Pancreas (tissue), 10 donors: ENCODE measurements around the gene TP53BP2. TPM values are rescaled to one million over a fixed set of nuclear protein-coding genes. Genes with fewer than 3 reads are reported as not detected.

Source experiments
- ATAC-seq, 4 donors: fragments of 200-7000 bp; cut with Tn5 transposase; one replicate each; pipeline versions ENCODE4 v1.8.0 to v1.9.1; 2020; ENCODE audit warnings: mild to moderate bottlenecking in 4 of 4, moderate library complexity in 4 of 4
- DNase-seq, 6 donors: peaks; one replicate each; pipeline ENCODE4 v3.0.0-alpha.2; 2020
- FAIRE-seq: peaks from 2 replicates; lab custom pipeline; 2012; peaks lifted over from hg19 to GRCh38; lab: Jason Lieb, UNC
- H3K27ac ChIP-seq, 4 donors: fragments of 200-600 bp; sonication (generic); 1 replicate in 3 of 4; 2 replicates in 1 of 4; pipeline versions ENCODE4 v1.5.0 to v1.8.0; 2020
- H3K27me3 ChIP-seq, 4 donors: fragments of 200-600 bp; one replicate each; pipeline ENCODE4 v1.8.0; 2021
- H3K36me3 ChIP-seq, 3 donors: fragments of 200-600 bp; sonication (generic) in 1 of 3; one replicate each; pipeline versions ENCODE4 v1.5.0 to v1.8.0; 2020 to 2021
- H3K4me1 ChIP-seq, 3 donors: fragments of 200-600 bp; one replicate each; pipeline ENCODE4 v1.8.0; 2021
- H3K4me3 ChIP-seq, 4 donors: fragments of 200-600 bp; sonication (generic) in 2 of 4; one replicate each; pipeline versions ENCODE4 v1.5.0 to v1.8.0; 2020 to 2021
- H3K9me3 ChIP-seq, 4 donors: fragments of 200-600 bp; one replicate each; pipeline ENCODE4 v1.8.0; 2021
- WGBS, 2 donors: extraction: QIAGEN DNeasy Blood & Tissue Kit; methylation state at CpG; one replicate each; pipeline ENCODE4 v1.1.7; 2013; 5-methylcytosine and 5-hydroxymethylcytosine counted together
- intact Hi-C, 3 donors: fragments of 100-400 bp; cut with DNase I; formaldehyde crosslinking; loops; one replicate each; pipeline versions ENCODE4 v1.11.1 to v1.14.2; 2022
- polyA plus RNA-seq, 2 donors: library from polyadenylated mRNA; stranded (reverse); fragments of 200-250 nt; gene quantifications; one replicate each; pipeline ENCODE4 v1.2.3, GENCODE V29; 2013
- total RNA-seq, 6 donors: library from RNA; stranded (reverse); fragmentation: NEBNext Ultra II Directional in 4 of 6; extraction: Animal tissue kit (Norgen Biotek cat#: 25700) in 4 of 6; gene quantifications; one replicate each; pipeline versions ENCODE4 v1.2.1 to v1.2.4, GENCODE V29; 2021 to 2023
- TF ChIP-seq, protein P1 (sequence below), 4 donors: fragments of 200-600 bp; sonication (generic) in 3 of 4; IDR thresholded peaks; one replicate each; pipeline versions ENCODE4 v1.5.0 to v1.8.0; 2021; ENCODE audit warnings: antibody characterized with exemption in 4 of 4
- donor health status: healthy with polysubstance abuse.
- donor health status: DM: no; HTN: no; CAD: no; lungs with moderate emphysema.
- donor health status: DM: no; HTN: no; CAD: no.
- donor health status: control.
- donor health status: control.
- donor health status: Bipolar disorder and iron deficiency.
- donor health status: DM: yes; HTN: yes; CAD: no.
- donor health status: DM: no; HTN: no; CAD: no.
- donor health status: DM: no; HTN: no; CAD: no.
- donor health status: DM: yes; HTN: yes; CAD: no.

TP53BP2 gene
- total and polyA plus RNA-seq, 8 donors = 5.5 to 31.7 (median 14.1) TPM

DNA sequence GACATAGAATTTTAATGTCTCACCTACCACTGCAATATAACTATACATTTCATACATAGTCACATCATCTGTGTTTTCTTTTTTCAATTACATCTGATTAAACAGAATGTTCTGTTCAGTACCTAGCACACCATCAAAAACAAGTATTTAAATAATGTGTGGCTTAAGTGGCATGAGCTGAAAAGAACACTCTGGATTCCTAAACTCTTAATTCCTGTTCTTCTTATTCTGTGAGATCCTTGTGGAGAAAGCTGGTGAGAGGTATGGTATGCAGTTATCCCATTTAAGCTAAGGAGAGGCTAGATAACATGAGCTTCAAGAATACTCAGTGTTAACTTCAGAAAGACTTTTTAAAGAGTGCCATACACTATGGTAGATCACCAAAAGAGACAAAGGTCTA lies 5.5 kb downstream of the TP53BP2 start:
- Histone ChIP-seq H3K27ac (no peak overlapping the region), H3K9me3 (no peaks in the 10 kb centered on the region), H3K4me3 (no peak overlapping the region), H3K36me3 (no peaks in the 10 kb centered on the region), H3K4me1 (peaks cover 5 to 64% (median 13%) of the 10 kb centered on the region in 3 donors), H3K27me3 (no peaks in the 10 kb centered on the region)
- TF ChIP-seq, protein P1, sequence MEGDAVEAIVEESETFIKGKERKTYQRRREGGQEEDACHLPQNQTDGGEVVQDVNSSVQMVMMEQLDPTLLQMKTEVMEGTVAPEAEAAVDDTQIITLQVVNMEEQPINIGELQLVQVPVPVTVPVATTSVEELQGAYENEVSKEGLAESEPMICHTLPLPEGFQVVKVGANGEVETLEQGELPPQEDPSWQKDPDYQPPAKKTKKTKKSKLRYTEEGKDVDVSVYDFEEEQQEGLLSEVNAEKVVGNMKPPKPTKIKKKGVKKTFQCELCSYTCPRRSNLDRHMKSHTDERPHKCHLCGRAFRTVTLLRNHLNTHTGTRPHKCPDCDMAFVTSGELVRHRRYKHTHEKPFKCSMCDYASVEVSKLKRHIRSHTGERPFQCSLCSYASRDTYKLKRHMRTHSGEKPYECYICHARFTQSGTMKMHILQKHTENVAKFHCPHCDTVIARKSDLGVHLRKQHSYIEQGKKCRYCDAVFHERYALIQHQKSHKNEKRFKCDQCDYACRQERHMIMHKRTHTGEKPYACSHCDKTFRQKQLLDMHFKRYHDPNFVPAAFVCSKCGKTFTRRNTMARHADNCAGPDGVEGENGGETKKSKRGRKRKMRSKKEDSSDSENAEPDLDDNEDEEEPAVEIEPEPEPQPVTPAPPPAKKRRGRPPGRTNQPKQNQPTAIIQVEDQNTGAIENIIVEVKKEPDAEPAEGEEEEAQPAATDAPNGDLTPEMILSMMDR (IDR thresholded peaks at IDR 0.05) = no peak
- intact Hi-C loops = no loop called here
- DNase-seq (no peak), ATAC-seq (no peak), FAIRE-seq (no peak)

DNA sequence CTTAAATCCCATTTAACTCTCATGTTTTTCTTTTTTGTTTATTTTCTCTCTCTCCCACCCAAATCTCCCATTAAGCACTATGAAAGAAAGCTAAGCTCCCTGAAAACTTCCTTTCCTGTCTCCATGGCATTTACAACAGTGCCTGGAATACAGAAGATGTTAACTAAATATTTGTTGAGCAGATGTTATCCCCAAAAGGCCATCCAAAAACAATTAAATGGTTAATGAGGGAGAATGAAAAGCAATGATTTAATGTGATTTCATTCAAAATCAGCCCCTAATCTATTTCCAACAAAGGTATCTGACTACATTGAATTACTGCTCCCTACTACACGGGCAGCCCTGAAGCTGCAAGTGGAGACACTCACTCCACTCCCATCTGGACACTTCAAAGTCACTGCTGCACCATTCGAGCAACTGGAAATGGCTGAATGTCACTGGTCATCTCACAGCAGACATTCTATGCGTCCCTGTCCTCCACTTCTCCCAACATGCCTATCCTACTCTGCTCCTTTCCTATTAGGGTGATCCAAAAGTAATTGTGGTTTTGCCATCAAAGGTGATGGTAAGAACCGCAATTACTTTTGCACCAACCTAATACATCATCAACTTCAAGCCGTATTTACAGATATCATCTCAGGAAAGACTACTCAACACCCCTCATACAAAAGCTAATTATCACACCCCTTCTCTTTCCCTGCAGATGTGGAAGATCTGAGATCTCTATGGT lies 7.5 kb downstream of the TP53BP2 start:
- no peaks in the 10 kb centered on the region for H3K9me3 ChIP-seq
- no peaks in the 10 kb centered on the region for H3K27me3 ChIP-seq
- no peaks in the 10 kb centered on the region for H3K36me3 ChIP-seq
- peaks cover 5 to 69% (median 22%) of the 10 kb centered on the region in 3 donors for H3K4me1 ChIP-seq
- DNase-seq = no peak
- 51 to 61% methylated on average over 5 of the region's 5 CpGs for WGBS, 2 donors
- peak in 2 of 4 donors; percentile 25 to 39 for ATAC-seq
- TF ChIP-seq, protein P1 (IDR thresholded peaks at IDR 0.05) = no peak
- FAIRE-seq = no peak
- no peak overlapping the region for H3K27ac ChIP-seq
- no peak overlapping the region for H3K4me3 ChIP-seq
- intact Hi-C loops = no loop called here

DNA sequence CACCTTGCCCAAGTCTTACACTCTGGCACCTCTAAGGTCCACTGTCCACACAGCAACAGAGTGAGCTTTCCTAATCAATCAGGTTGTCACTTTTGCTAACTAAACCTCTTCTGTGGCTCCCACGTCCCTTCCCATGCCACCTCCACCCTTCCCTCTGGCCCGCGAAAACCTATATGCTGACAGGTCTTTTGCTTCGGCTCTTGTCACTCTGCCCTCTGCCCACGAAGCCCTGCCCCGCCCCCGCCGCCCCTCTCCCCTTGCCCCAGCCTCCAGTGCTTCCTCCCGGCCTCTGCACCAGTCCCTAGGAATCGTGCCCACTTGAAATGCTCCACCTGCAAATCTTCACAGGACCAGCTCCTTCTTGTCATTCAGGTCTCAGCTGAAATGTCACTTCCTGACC lies 8.1 kb downstream of the TP53BP2 start:
- ATAC-seq = peak; percentile 48 to 78 (median 60)
- Histone ChIP-seq H3K4me1 (peaks cover 5 to 68% (median 27%) of the 10 kb centered on the region in 3 donors), H3K9me3 (no peaks in the 10 kb centered on the region), H3K27me3 (no peaks in the 10 kb centered on the region), H3K4me3 (no peak overlapping the region), H3K36me3 (no peaks in the 10 kb centered on the region), H3K27ac (peak overlapping the region in 2 of 4 donors; percentile 9 to 50)
- TF ChIP-seq, protein P1 (IDR thresholded peaks at IDR 0.05) = no peak
- WGBS, 2 donors = 30 to 34% methylated on average over 10 of the region's 10 CpGs
- DNase-seq = peak in 3 of 6 donors; percentile 39 to 49 (median 44)
- intact Hi-C loops = no loop called here
- FAIRE-seq = no peak

DNA sequence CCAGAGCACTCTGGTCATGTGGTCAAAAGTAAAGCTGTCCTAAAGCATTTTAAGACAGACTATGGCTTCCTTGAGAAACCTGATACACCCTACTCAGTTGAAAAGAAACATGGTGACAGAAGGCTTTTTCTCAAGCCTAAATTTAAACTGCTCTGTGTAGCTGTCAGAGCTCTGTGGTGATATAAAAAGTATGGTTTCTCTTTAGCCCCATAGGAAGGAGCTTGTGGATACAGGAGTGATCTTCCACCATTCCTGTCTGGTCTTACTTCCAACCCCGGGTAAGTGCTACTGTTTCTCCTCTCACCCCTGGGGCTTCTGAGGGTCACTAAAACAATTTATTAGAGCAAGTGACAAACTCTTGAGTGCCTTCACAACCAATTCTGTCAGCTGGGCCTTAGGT lies 8.5 kb downstream of the TP53BP2 start:
- ATAC-seq (peak; percentile 6 to 45 (median 32)), FAIRE-seq (no peak), DNase-seq (no peak)
- no peaks in the 10 kb centered on the region for H3K27me3 ChIP-seq
- no peaks in the 10 kb centered on the region for H3K9me3 ChIP-seq
- WGBS, 2 donors = 35 to 58% methylated on average over 1 of the region's 1 CpG
- peak overlapping the region in 2 of 4 donors; percentile 9 to 50 for H3K27ac ChIP-seq
- H3K4me3 ChIP-seq = no peak overlapping the region
- intact Hi-C loops = no loop called here
- peaks cover 5 to 69% (median 28%) of the 10 kb centered on the region in 3 donors for H3K4me1 ChIP-seq
- H3K36me3 ChIP-seq = no peaks in the 10 kb centered on the region
- TF ChIP-seq, protein P1 (IDR thresholded peaks at IDR 0.05) = no peak

DNA sequence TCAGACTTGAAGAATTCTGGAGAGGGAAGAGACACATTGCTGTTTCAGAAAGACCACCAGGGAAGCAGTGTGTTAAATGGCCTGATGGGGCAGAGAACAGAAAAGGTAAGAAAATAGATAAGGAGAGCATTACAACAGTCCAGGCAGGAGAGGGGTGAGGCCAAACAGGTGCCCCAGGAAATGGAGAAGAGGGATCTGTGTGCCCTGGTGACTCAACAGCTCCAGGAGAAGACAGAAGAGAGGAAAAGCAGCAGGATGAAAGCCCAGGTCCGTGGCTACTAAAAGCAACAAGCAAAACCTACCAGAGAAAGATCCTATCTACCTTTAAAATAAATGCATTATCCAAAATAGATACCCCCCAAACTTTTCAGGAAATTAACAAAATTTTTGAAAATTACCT lies 9.2 kb downstream of the TP53BP2 start:
- WGBS, 2 donors = 90 to 95% methylated on average over 1 of the region's 1 CpG
- FAIRE-seq (no peak), DNase-seq (no peak), ATAC-seq (no peak)
- intact Hi-C loops = no loop called here
- Histone ChIP-seq H3K27me3 (no peaks in the 10 kb centered on the region), H3K4me3 (no peak overlapping the region), H3K27ac (no peak overlapping the region), H3K4me1 (peaks cover 5 to 67% (median 26%) of the 10 kb centered on the region in 3 donors), H3K9me3 (no peaks in the 10 kb centered on the region), H3K36me3 (no peaks in the 10 kb centered on the region)
- TF ChIP-seq, protein P1 (IDR thresholded peaks at IDR 0.05) = no peak
